K562 (cell line): ENCODE data around the gene CCNL2. TPM values are rescaled to one million over a fixed set of nuclear protein-coding genes. Genes with fewer than 3 reads are reported as not detected.

ENCODE experiments used
- CBFA2T3 ChIP-seq: fragments of 450-650 bp; IDR thresholded peaks from 2 replicates; pipeline ENCODE4 v1.6.1; 2017
- CXXC5 ChIP-seq: fragments of 250-450 bp; sonication (Bioruptor Pico); IDR thresholded peaks from 2 replicates; pipeline ENCODE4 v1.8.0; 2022; ENCODE audit warnings: inconsistent platforms, mild to moderate bottlenecking, moderate library complexity
- GABPB2 ChIP-seq: fragments of 250-450 bp; sonication (Bioruptor Pico); conservative IDR thresholded peaks from 2 replicates; pipeline ENCODE4 v1.5.1; 2021; ENCODE audit warnings: mild to moderate bottlenecking
- HCFC1 ChIP-seq: IDR thresholded peaks from 2 replicates; pipeline ENCODE4 v1.6.1; 2012; ENCODE audit warnings: low read depth, low read length, improper control_type of control experiment
- MCM7 ChIP-seq, 2 experiments: fragments of 450-650 bp; IDR thresholded peaks; 2 replicates each; pipeline ENCODE4 v1.6.1; 2016 to 2018
- NR2C1 ChIP-seq, 2 experiments: fragments of 450-650 bp; IDR thresholded peaks; 2 replicates each; pipeline ENCODE4 v1.6.1; 2017; ENCODE audit warnings: mild to moderate bottlenecking in 2 of 2, antibody characterized with exemption in 1 of 2, inconsistent platforms in 1 of 2, missing compliant biosample characterization in 1 of 2, missing genetic modification characterization in 1 of 2
- SRSF7 ChIP-seq: fragments of 200-400 bp; formaldehyde crosslinking; optimal IDR thresholded peaks from 2 replicates; pipeline ENCODE3; 2017; ENCODE audit warnings: mild to moderate bottlenecking, low read depth, low read length
- ZNF586 ChIP-seq: fragments of 450-650 bp; formaldehyde crosslinking; conservative IDR thresholded peaks from 2 replicates; pipeline ENCODE4 v1.4.0; 2020; ENCODE audit warnings: mild to moderate bottlenecking, moderate library complexity
- polyA plus RNA-seq, 8 experiments: library from polyadenylated mRNA; depleted of rRNA in 4 of 8; stranded (reverse) in 5 of 8; unstranded in 3 of 8; fragments of >200 nt; fragmentation: Nextera tagmentation in 2 of 8; fragmentation: Illumina TruSeq in 1 of 8; extraction: Ambion mirVana in 2 of 8; extraction: Trizol in 1 of 8; gene quantifications; 2 replicates each; pipeline versions ENCODE4 v1.2.1 to v1.2.3, GENCODE V29; 2011 to 2014; ENCODE audit warnings: inconsistent platforms in 1 of 8, missing spikeins in 1 of 8
- total RNA-seq, 7 experiments: library from RNA; depleted of rRNA in 6 of 7; stranded (reverse); fragments of >200 nt in 6 of 7; fragmentation: Illumina TruSeq in 2 of 7; extraction: Trizol in 2 of 7; gene quantifications; 2 replicates each; pipeline versions ENCODE4 v1.2.1 to v1.2.3, GENCODE V29; 2011 to 2021; ENCODE audit warnings: low replicate concordance in 1 of 7
- TF ChIP-seq, protein P1 (sequence below): sonication (generic); formaldehyde crosslinking; IDR thresholded peaks from 2 replicates; pipeline ENCODE4 v1.8.1; 2022; ENCODE audit warnings: missing genetic modification reagents
- TF ChIP-seq, protein P2 (sequence below): fragments of 450-650 bp; IDR thresholded peaks from 2 replicates; pipeline ENCODE4 v1.6.1; 2018; ENCODE audit warnings: mild to moderate bottlenecking, low read depth; ENCODE audit not compliant: partially characterized antibody

Gene CCNL2
- total and polyA plus RNA-seq, 9 of the 15 experiments (the other 6 are each of a cell fraction or from before 2014, with no cell fraction given), result 2.8 to 287 (median 94.5) TPM

- TF ChIP-seq CXXC5 (CRISPR knock-in tag), result peak; percentile 58; the same call in 1 of the 2 replicates
- no peak for TF ChIP-seq CBFA2T3
- TF ChIP-seq NR2C1 (IDR thresholded peaks at IDR 0.05), result no peak
- TF ChIP-seq NR2C1 (tag; IDR thresholded peaks at IDR 0.05), result peak; percentile 26; the same call in 1 of the 2 replicates
- TF ChIP-seq ZNF586 (CRISPR knock-in tag), result no peak
- no peak for TF ChIP-seq MCM7 (IDR thresholded peaks at IDR 0.05)
- no peak for TF ChIP-seq SRSF7
- peak; percentile 2; the same call in 1 of the 2 replicates for TF ChIP-seq HCFC1
- TF ChIP-seq, protein P1, sequence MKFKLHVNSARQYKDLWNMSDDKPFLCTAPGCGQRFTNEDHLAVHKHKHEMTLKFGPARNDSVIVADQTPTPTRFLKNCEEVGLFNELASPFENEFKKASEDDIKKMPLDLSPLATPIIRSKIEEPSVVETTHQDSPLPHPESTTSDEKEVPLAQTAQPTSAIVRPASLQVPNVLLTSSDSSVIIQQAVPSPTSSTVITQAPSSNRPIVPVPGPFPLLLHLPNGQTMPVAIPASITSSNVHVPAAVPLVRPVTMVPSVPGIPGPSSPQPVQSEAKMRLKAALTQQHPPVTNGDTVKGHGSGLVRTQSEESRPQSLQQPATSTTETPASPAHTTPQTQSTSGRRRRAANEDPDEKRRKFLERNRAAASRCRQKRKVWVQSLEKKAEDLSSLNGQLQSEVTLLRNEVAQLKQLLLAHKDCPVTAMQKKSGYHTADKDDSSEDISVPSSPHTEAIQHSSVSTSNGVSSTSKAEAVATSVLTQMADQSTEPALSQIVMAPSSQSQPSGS, result no peak; the same call in 1 of the 2 replicates
- no peak for TF ChIP-seq GABPB2
- TF ChIP-seq, protein P2, sequence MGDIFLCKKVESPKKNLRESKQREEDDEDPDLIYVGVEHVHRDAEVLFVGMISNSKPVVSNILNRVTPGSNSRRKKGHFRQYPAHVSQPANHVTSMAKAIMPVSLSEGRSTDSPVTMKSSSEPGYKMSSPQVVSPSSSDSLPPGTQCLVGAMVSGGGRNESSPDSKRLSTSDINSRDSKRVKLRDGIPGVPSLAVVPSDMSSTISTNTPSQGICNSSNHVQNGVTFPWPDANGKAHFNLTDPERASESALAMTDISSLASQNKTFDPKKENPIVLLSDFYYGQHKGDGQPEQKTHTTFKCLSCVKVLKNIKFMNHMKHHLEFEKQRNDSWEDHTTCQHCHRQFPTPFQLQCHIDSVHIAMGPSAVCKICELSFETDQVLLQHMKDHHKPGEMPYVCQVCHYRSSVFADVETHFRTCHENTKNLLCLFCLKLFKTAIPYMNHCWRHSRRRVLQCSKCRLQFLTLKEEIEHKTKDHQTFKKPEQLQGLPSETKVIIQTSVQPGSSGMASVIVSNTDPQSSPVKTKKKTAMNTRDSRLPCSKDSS, result no peak
Observed at GRCh38 chr1:1348420-1349255, 50.5 kb downstream of the CCNL2 start (continued).
